Esophagus muscularis mucosa (tissue), 4 donors: Measurements from ENCODE around the gene PDXDC1.
"Not testable (repeated sequence)": the region's sequence is repeated elsewhere in the genome, so short reads cannot be mapped to it uniquely, and the experiment has no call there.

ENCODE experiments used
- CTCF ChIP-seq, 3 experiments: fragments of 200-600 bp in 2 of 3; fragments of 450-650 bp in 1 of 3; sonication (generic) in 2 of 3; IDR thresholded peaks; one replicate each; pipeline ENCODE4 v1.5.1; 2017 to 2019; ENCODE audit warnings: antibody characterized with exemption in 3 of 3, mild to moderate bottlenecking in 2 of 3, moderate library complexity in 1 of 3
- EP300 ChIP-seq: sonication (generic); formaldehyde crosslinking; IDR thresholded peaks from one replicate; pipeline ENCODE4 v1.6.1; 2017; ENCODE audit warnings: antibody characterized with exemption
- POLR2A ChIP-seq: fragments of 450-650 bp; IDR thresholded peaks from one replicate; pipeline ENCODE4 v1.6.1; 2017; ENCODE audit warnings: antibody characterized with exemption, moderate library complexity, mild to moderate bottlenecking, low read depth

DNA sequence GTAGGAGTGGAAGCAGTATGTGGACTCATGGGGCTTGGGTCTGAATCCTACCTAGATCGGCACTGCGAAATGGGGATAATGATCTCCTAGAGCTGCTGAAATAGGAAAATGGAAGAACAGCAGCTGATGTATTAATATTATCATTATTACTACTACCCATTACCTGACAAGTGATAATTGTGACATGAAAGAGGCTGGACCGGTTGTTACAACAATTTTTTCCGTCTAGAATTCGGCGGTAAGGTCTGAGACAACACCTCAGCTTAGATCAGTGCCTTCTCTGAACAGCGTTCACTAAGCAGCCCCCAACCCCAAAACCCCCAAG, 533 bp upstream of the PDXDC1 start:
- not testable (repeated sequence) for TF ChIP-seq CTCF (IDR thresholded peaks at IDR 0.05); EP300; POLR2A
